ENCODE measurements around the gene MPP3. TPM values are rescaled to one million over a fixed set of nuclear protein-coding genes. Genes with fewer than 3 reads are reported as not detected.

Gene MPP3
- total and polyA plus RNA-seq, 9 of the 15 experiments (the other 6 are each of a cell fraction or from before 2014, with no cell fraction given): 0.41 to 10.4 (median 4.5) TPM

DNA sequence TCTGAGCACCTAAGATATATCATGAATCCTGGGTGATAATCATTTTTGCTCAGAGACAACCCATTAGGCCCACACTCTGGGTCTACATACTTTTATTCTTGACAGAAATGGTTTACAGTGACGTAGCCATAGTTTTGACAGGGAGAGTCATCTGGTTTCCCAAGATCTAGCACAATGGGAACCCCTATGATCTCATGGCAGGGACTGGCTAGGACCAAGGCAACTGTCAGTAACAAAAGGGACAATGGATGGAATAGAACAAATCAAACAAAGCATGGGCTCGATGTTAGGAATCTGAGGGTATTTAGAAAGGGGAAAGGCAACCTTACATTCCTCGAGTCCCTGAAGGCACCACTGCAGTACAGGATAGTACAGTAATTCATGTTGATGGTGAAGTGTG lies 32.2 kb downstream of the MPP3 start (continued):
- no peak for TF ChIP-seq ATF1 (CRISPR knock-in tag; IDR thresholded peaks at IDR 0.05)
- no peak for TF ChIP-seq ATF1 (tag; IDR thresholded peaks at IDR 0.05)
- TF ChIP-seq, protein P1, sequence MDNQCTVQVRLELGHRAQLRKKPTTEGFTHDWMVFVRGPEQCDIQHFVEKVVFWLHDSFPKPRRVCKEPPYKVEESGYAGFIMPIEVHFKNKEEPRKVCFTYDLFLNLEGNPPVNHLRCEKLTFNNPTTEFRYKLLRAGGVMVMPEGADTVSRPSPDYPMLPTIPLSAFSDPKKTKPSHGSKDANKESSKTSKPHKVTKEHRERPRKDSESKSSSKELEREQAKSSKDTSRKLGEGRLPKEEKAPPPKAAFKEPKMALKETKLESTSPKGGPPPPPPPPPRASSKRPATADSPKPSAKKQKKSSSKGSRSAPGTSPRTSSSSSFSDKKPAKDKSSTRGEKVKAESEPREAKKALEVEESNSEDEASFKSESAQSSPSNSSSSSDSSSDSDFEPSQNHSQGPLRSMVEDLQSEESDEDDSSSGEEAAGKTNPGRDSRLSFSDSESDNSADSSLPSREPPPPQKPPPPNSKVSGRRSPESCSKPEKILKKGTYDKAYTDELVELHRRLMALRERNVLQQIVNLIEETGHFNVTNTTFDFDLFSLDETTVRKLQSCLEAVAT (IDR thresholded peaks at IDR 0.05): no peak

DNA sequence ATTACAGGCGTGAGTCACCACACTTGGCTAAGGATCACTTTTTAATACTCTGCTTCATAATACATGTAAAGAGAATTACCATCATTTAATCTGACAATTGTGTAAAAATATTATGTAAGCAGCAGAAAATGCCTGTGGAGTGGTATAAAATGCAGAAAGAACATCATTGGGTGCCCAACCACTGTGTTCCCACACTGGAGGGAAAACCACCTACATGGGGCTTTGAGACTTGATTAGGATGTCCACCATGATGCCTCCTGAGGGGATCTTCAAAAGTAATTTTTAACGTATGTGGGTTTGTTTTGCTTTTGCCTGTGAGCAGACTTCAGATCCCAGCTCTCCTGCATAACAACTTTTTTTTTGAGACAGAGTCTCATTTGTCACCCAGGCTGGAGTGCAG lies 33.9 kb downstream of the MPP3 start:
- ChIA-PET POLR2A (interaction anchor here (1.0 kb wide), 1 partner anchor 10 kb away, joined by 4 read pairs; no protein-coding TSS in a partner anchor), CTCF (ENCODE audit: low intra/inter-chr PET ratio) (no interaction called here)
- in situ Hi-C loops (cut with MboI) (no loop called here), intact Hi-C loops (cut with micrococcal nuclease) (no loop called here)
- Histone ChIP-seq H3K36me3 (ENCODE audit: control insufficient read depth, insufficient read depth, low read length) (no peaks in the 10 kb centered on the region), H3K79me2 (ENCODE audit: control insufficient read depth, insufficient read depth, low read length) (no peaks in the 10 kb centered on the region), H2AFZ (ENCODE audit: low read depth, low read length) (no peak overlapping the region), H3K27me3 (ENCODE audit: control insufficient read depth in 2 of 2, insufficient read depth in 2 of 2, low read length in 2 of 2) (peaks cover 0 to 5% of the 10 kb centered on the region in 2 experiments; a peak in 1 of 5 replicates), H3K9ac (ENCODE audit: insufficient read depth in 1 of 2, low read depth in 2 of 2, low read length in 2 of 2) (no peak overlapping the region), H3K4me1 (replicated peaks in 1 of 2; ENCODE audit: control insufficient read depth in 2 of 2, insufficient read depth in 2 of 2, low read length in 2 of 2) (no peaks in the 10 kb centered on the region; a peak in 1 of 5 replicates), H3K4me2 (ENCODE audit: insufficient read depth, low read length) (no peak overlapping the region), H3K9me3 (replicated peaks; ENCODE audit: control insufficient read depth, insufficient read depth, low read depth, low read length) (no peaks in the 10 kb centered on the region), H3K27ac (ENCODE audit: extremely low read depth, low read depth, low read length) (no peak overlapping the region), H3K4me3 (no peak overlapping the region), H4K20me1 (replicated peaks; ENCODE audit: control insufficient read depth, insufficient read depth, low read length) (no peaks in the 10 kb centered on the region), H3K9me1 (ENCODE audit: control insufficient read depth, insufficient read depth, low read length) (no peaks in the 10 kb centered on the region)
- DNase-seq (ENCODE audit: extremely low read depth in 1 of 4, low spot score in 3 of 4) (no peak), ATAC-seq (no peak), FAIRE-seq (no peak)
- WGBS (ENCODE audit: insufficient coverage, low coverage, missing lambda C conversion rate): 27% methylated on average over 2 of the region's 2 CpGs
- BruUV-seq (replicated peaks): no TSS peak
- TF ChIP-seq FOSL1 (tag; conservative IDR thresholded peaks at IDR 0.05) (no peak), EWSR1 (IDR thresholded peaks at IDR 0.05; ENCODE audit: borderline replicate concordance, low read depth, partially characterized antibody) (no peak), HDAC1 (IDR thresholded peaks at IDR 0.05) (no peak), TAF9B (IDR thresholded peaks at IDR 0.05; ENCODE audit: partially characterized antibody) (no peak), HIVEP1 (CRISPR knock-in tag; IDR thresholded peaks at IDR 0.05) (no peak), ZNF24 (IDR thresholded peaks at IDR 0.05) (no peak), ZNF695 (CRISPR knock-in tag; IDR thresholded peaks at IDR 0.05) (no peak), MBD2 (IDR thresholded peaks at IDR 0.05; ENCODE audit: borderline replicate concordance, low read depth) (no peak)
- TF ChIP-seq, protein P2, sequence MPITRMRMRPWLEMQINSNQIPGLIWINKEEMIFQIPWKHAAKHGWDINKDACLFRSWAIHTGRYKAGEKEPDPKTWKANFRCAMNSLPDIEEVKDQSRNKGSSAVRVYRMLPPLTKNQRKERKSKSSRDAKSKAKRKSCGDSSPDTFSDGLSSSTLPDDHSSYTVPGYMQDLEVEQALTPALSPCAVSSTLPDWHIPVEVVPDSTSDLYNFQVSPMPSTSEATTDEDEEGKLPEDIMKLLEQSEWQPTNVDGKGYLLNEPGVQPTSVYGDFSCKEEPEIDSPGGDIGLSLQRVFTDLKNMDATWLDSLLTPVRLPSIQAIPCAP (CRISPR knock-in tag; IDR thresholded peaks at IDR 0.05; ENCODE audit: borderline replicate concordance): no peak
- TF ChIP-seq, protein P3, sequence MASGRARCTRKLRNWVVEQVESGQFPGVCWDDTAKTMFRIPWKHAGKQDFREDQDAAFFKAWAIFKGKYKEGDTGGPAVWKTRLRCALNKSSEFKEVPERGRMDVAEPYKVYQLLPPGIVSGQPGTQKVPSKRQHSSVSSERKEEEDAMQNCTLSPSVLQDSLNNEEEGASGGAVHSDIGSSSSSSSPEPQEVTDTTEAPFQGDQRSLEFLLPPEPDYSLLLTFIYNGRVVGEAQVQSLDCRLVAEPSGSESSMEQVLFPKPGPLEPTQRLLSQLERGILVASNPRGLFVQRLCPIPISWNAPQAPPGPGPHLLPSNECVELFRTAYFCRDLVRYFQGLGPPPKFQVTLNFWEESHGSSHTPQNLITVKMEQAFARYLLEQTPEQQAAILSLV (tag; IDR thresholded peaks at IDR 0.05): no peak

Measured in K562 (cell line).